Measurements from ENCODE around the gene LIMK1. TPM values are rescaled to one million over a fixed set of nuclear protein-coding genes. Genes with fewer than 3 reads are reported as not detected.

LIMK1 gene
- total and polyA plus RNA-seq, 11 donors = 6.3 to 23.2 (median 10.8) TPM

DNA sequence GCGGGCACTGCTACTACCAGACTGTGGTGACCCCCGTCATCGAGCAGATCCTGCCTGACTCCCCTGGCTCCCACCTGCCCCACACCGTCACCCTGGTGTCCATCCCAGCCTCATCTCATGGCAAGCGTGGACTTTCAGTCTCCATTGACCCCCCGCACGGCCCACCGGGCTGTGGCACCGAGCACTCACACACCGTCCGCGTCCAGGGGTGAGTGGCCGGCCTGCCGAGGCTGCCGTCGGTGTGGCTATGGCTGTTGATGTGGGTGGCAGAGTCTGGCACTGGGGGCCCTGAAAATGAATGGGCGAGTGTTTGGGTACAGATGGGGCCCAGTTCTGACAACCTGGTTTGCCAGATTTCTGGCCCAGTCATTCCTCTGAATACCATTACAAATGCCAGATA lies 15.4 kb downstream of the LIMK1 start:
- TF ChIP-seq, protein P1, sequence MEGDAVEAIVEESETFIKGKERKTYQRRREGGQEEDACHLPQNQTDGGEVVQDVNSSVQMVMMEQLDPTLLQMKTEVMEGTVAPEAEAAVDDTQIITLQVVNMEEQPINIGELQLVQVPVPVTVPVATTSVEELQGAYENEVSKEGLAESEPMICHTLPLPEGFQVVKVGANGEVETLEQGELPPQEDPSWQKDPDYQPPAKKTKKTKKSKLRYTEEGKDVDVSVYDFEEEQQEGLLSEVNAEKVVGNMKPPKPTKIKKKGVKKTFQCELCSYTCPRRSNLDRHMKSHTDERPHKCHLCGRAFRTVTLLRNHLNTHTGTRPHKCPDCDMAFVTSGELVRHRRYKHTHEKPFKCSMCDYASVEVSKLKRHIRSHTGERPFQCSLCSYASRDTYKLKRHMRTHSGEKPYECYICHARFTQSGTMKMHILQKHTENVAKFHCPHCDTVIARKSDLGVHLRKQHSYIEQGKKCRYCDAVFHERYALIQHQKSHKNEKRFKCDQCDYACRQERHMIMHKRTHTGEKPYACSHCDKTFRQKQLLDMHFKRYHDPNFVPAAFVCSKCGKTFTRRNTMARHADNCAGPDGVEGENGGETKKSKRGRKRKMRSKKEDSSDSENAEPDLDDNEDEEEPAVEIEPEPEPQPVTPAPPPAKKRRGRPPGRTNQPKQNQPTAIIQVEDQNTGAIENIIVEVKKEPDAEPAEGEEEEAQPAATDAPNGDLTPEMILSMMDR (IDR thresholded peaks at IDR 0.05) = no peak
- no peak for TF ChIP-seq POLR2A (IDR thresholded peaks at IDR 0.05)
- WGBS, 4 donors = 96 to 98% (median 97%) methylated on average over 17 of the region's 17 CpGs
- Histone ChIP-seq H3K27ac (no peak overlapping the region), H3K4me3 (no peak overlapping the region), H3K4me1 (peaks cover 0 to 25% (median 9%) of the 10 kb centered on the region in 12 donors), H3K27me3 (no peaks in the 10 kb centered on the region), H3K36me3 (peaks cover 0 to 73% (median 44%) of the 10 kb centered on the region in 9 donors), H3K9me3 (no peaks in the 10 kb centered on the region)
- intact Hi-C loops (cut with DNase I) = loop anchor here in 2 of 10 donors (10.0 kb wide), 1 partner anchor 76 kb away; the partner anchor contains the start of gene EIF4H (in 2 of the 2)
- peak in 1 of 5 donors; percentile 37 for DNase-seq
- no peak for ATAC-seq

- Histone ChIP-seq H3K4me1 (peaks cover 0 to 12% (median 0%) of the 10 kb centered on the region in 12 donors), H3K9me3 (no peaks in the 10 kb centered on the region), H3K27ac (peak overlapping the region in 1 of 12 donors; percentile 24), H3K4me3 (no peak overlapping the region), H3K27me3 (no peaks in the 10 kb centered on the region), H3K36me3 (peaks cover 0 to 92% (median 62%) of the 10 kb centered on the region in 9 donors)
- 74 to 80% (median 79%) methylated on average over 8 of the region's 8 CpGs for WGBS, 4 donors
- DNase-seq = peak in 2 of 5 donors; percentile 48 to 64
- peak in 3 of 4 donors; percentile 66 to 81 (median 76) for ATAC-seq
- no peak for TF ChIP-seq POLR2A (IDR thresholded peaks at IDR 0.05)
- TF ChIP-seq, protein P1 (IDR thresholded peaks at IDR 0.05) = no peak
- intact Hi-C loops (cut with DNase I) = loop anchor here in 1 of 10 donors (1.0 kb wide), 1 partner anchor 12 kb away; no protein-coding TSS in a partner anchor
Measured at GRCh38 chr7:74101061-74101681, 17.6 kb downstream of the LIMK1 start.

GRCh38 chr7:74103219-74103772 lies 19.7 kb downstream of the LIMK1 start:
- 93 to 97% (median 97%) methylated on average over 6 of the region's 6 CpGs for WGBS, 4 donors
- no peaks in the 10 kb centered on the region for H3K9me3 ChIP-seq
- no peak overlapping the region for H3K27ac ChIP-seq
- no peaks in the 10 kb centered on the region for H3K27me3 ChIP-seq
- peaks cover 0 to 95% (median 67%) of the 10 kb centered on the region in 9 donors for H3K36me3 ChIP-seq
- intact Hi-C loops (cut with DNase I) = no loop called here
- no peak overlapping the region for H3K4me3 ChIP-seq
- H3K4me1 ChIP-seq = peaks cover 0 to 12% (median 0%) of the 10 kb centered on the region in 12 donors
- DNase-seq = no peak
- ATAC-seq = no peak
- no peak for TF ChIP-seq POLR2A (IDR thresholded peaks at IDR 0.05)
- TF ChIP-seq, protein P1 (IDR thresholded peaks at IDR 0.05) = no peak

DNA sequence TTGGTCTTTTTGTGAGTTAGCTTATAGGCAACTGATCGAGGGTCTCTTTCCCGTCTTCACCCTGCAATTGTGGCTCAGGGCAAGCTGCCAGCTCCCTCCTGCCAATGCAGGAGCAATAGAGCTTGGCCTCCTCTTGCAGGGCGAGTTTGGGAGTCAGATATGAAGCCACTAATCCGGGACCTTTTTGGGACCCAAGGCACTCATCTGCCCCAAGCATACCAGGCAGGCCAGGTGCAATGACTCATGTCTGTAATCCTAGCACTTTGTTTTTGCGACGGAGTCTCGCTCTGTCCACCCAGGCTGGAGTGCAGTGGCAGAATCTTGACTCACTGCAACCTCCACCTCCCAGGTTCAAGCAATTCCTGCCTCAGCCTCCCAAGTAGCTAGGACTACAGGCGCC lies 21.1 kb downstream of the LIMK1 start:
- H3K27me3 ChIP-seq = no peaks in the 10 kb centered on the region
- H3K27ac ChIP-seq = no peak overlapping the region
- H3K36me3 ChIP-seq = peaks cover 0 to 96% (median 70%) of the 10 kb centered on the region in 9 donors
- TF ChIP-seq, protein P1 (IDR thresholded peaks at IDR 0.05) = no peak
- no peak for TF ChIP-seq POLR2A (IDR thresholded peaks at IDR 0.05)
- no peak for DNase-seq
- H3K4me3 ChIP-seq = no peak overlapping the region
- 86 to 96% (median 95%) methylated on average over 7 to 8 of the region's 8 CpGs for WGBS, 4 donors
- intact Hi-C loops (cut with DNase I) = no loop called here
- no peaks in the 10 kb centered on the region for H3K9me3 ChIP-seq
- peaks cover 0 to 12% (median 0%) of the 10 kb centered on the region in 12 donors for H3K4me1 ChIP-seq
- no peak for ATAC-seq
